ENCODE results near the gene NOXA1. TPM values are rescaled to one million over a fixed set of nuclear protein-coding genes. Genes with fewer than 3 reads are reported as not detected.
A peak's percentile ranks its signal among the peaks of the same experiment; 100 is the strongest.

Gene NOXA1
- total RNA-seq, 4 donors from 2014 or later, result 19.7 to 53.9 (median 40.8) TPM

- in situ Hi-C loops (cut with MboI; ENCODE audit: low pct_ligation_motif_present in 1 of 4, low pct_unique_long_range_greater_than_20kb in 1 of 4, low sequenced_read_pairs in 3 of 4) (loop anchor here (10.0 to 25.0 kb wide), 2 partner anchors 118 to 121 kb away; partner anchors contain the start of gene TOR4A (in 2 of the 4)), intact Hi-C loops (cut with DNase I; ENCODE audit: low total_unique reads) (no loop called here)
- no peak overlapping the region for H3K27ac ChIP-seq
- TF ChIP-seq POLR2AphosphoS5 (IDR thresholded peaks at IDR 0.05) (no peak), CTCF (IDR thresholded peaks at IDR 0.05) (no peak), POLR2A (IDR thresholded peaks at IDR 0.05) (no peak), EP300 (IDR thresholded peaks at IDR 0.05; ENCODE audit: low read depth) (no peak)
- no peak for DNase-seq
- H3K9me3 ChIP-seq, result no peaks in the 10 kb centered on the region
- H3K4me3 ChIP-seq, result no peak overlapping the region
- H3K36me3 ChIP-seq, result no peaks in the 10 kb centered on the region
- H3K4me1 ChIP-seq, result peaks cover 8 to 37% (median 22%) of the 10 kb centered on the region in 4 donors
- H3K27me3 ChIP-seq, result no peaks in the 10 kb centered on the region
- 91 to 94% methylated on average over 2 to 10 of the region's 11 CpGs for WGBS, 2 donors (ENCODE audit: low coverage in 1 of 2)
Observed at GRCh38 chr9:137405677-137406081, 17.5 kb upstream of the NOXA1 start.

GRCh38 chr9:137406085-137406760 is 17.0 kb upstream of the NOXA1 start:
- Histone ChIP-seq H3K4me3 (peak overlapping the region in 3 of 4 donors; percentile 9 to 47 (median 38)), H3K36me3 (no peaks in the 10 kb centered on the region), H3K27ac (peak overlapping the region in 3 of 4 donors; percentile 49 to 64 (median 57)), H3K9me3 (no peaks in the 10 kb centered on the region), H3K27me3 (no peaks in the 10 kb centered on the region), H3K4me1 (peaks cover 13 to 40% (median 23%) of the 10 kb centered on the region in 4 donors)
- WGBS, 2 donors (ENCODE audit: low coverage in 1 of 2), result 58 to 59% methylated on average over 12 to 20 of the region's 20 CpGs
- in situ Hi-C loops (cut with MboI; ENCODE audit: low pct_ligation_motif_present in 1 of 4, low pct_unique_long_range_greater_than_20kb in 1 of 4, low sequenced_read_pairs in 3 of 4), result loop anchor here (10.0 to 25.0 kb wide), 2 partner anchors 119 to 121 kb away; partner anchors contain the start of gene TOR4A (in 2 of the 4)
- intact Hi-C loops (cut with DNase I; ENCODE audit: low total_unique reads), result no loop called here
- DNase-seq, result no peak
- TF ChIP-seq CTCF (IDR thresholded peaks at IDR 0.05), result no peak
- no peak for TF ChIP-seq POLR2AphosphoS5 (IDR thresholded peaks at IDR 0.05)
- TF ChIP-seq EP300 (IDR thresholded peaks at IDR 0.05; ENCODE audit: low read depth), result no peak
- no peak for TF ChIP-seq POLR2A (IDR thresholded peaks at IDR 0.05)

GRCh38 chr9:137406876-137407589 is 16.2 kb upstream of the NOXA1 start:
- no peaks in the 10 kb centered on the region for H3K36me3 ChIP-seq
- peaks cover 19 to 47% (median 28%) of the 10 kb centered on the region in 4 donors for H3K4me1 ChIP-seq
- WGBS, 2 donors (ENCODE audit: low coverage in 1 of 2), result 1% methylated on average over 32 of the region's 63 CpGs; no CpG with 5 or more reads in 1 of the 2 donors
- peak; percentile 58 to 93 (median 78) for TF ChIP-seq CTCF (IDR thresholded peaks at IDR 0.05)
- no peak for TF ChIP-seq POLR2AphosphoS5 (IDR thresholded peaks at IDR 0.05)
- peak overlapping the region in 3 of 4 donors; percentile 9 to 47 (median 38) for H3K4me3 ChIP-seq
- DNase-seq, result peak; percentile 79
- in situ Hi-C loops (cut with MboI; ENCODE audit: low pct_ligation_motif_present in 1 of 4, low pct_unique_long_range_greater_than_20kb in 1 of 4, low sequenced_read_pairs in 3 of 4) (loop anchor here (10.0 to 25.0 kb wide), 2 partner anchors 120 to 122 kb away; partner anchors contain the start of gene TOR4A (in 2 of the 4)), intact Hi-C loops (cut with DNase I; ENCODE audit: low total_unique reads) (no loop called here)
- H3K27me3 ChIP-seq, result no peaks in the 10 kb centered on the region
- no peaks in the 10 kb centered on the region for H3K9me3 ChIP-seq
- H3K27ac ChIP-seq, result peak overlapping the region; percentile 49 to 64 (median 54)

Measured in transverse colon (tissue), 4 donors.